OCI-LY1 (cell line): ENCODE results near the gene CAMTA1.
A peak's percentile ranks its signal among the peaks of the same experiment; 100 is the strongest.
"Not testable (repeated sequence)": the region's sequence is repeated elsewhere in the genome, so short reads cannot be mapped to it uniquely, and the experiment has no call there.

ENCODE experiments used
- H2AFZ ChIP-seq: fragments of 200-600 bp; sonication (generic), shearing (Covaris generic); 2 replicates; pipeline ENCODE4 v1.6.0; 2014; ENCODE audit warnings: antibody characterized with exemption, mild to moderate bottlenecking, low read length
- H3F3A ChIP-seq: fragments of 200-600 bp; sonication (generic), shearing (Covaris generic); 2 replicates; pipeline ENCODE4 v1.6.0; 2014; ENCODE audit warnings: mild to moderate bottlenecking, antibody characterized with exemption, low read length, moderate library complexity; ENCODE audit not compliant: insufficient read depth
- H3K27ac ChIP-seq: fragments of 200-600 bp; sonication (generic); 2 replicates; pipeline ENCODE4 v1.5.1; 2014; ENCODE audit warnings: low read length, mixed run types, mild to moderate bottlenecking, low read depth; ENCODE audit not compliant: poor library complexity, severe bottlenecking
- H3K27me3 ChIP-seq: fragments of 200-600 bp; sonication (generic); 2 replicates; pipeline ENCODE4 v1.6.0; 2014; ENCODE audit warnings: antibody characterized with exemption, mild to moderate bottlenecking, low read length, moderate library complexity; ENCODE audit not compliant: insufficient read depth
- H3K36me3 ChIP-seq: fragments of 200-600 bp; sonication (generic); 2 replicates; pipeline ENCODE4 v1.6.1; 2014; ENCODE audit warnings: mild to moderate bottlenecking, antibody characterized with exemption, low read length, moderate library complexity, mixed read lengths; ENCODE audit not compliant: insufficient read depth
- H3K4me1 ChIP-seq: fragments of 200-600 bp; sonication (generic); 2 replicates; pipeline ENCODE4 v1.5.1; 2014; ENCODE audit warnings: mild to moderate bottlenecking, low read length, moderate library complexity; ENCODE audit not compliant: insufficient read depth, severe bottlenecking
- H3K4me2 ChIP-seq: fragments of 200-600 bp; sonication (generic), shearing (Covaris generic); 2 replicates; pipeline ENCODE4 v1.6.1; 2014; ENCODE audit warnings: low read length
- H3K4me3 ChIP-seq: fragments of 200-600 bp; sonication (generic); 2 replicates; pipeline ENCODE4 v1.5.1; 2014; ENCODE audit warnings: low read length, low read depth, mild to moderate bottlenecking, mixed read lengths; ENCODE audit not compliant: poor library complexity, severe bottlenecking
- H3K79me2 ChIP-seq: fragments of 200-600 bp; shearing (Covaris generic); 2 replicates; pipeline ENCODE4 v1.6.1; 2016; ENCODE audit warnings: mixed run types, low read length, mixed read lengths; ENCODE audit not compliant: insufficient read depth
- H3K9ac ChIP-seq: fragments of 200-600 bp; sonication (generic), shearing (Covaris generic); 2 replicates; pipeline ENCODE4 v1.6.1; 2014; ENCODE audit warnings: mild to moderate bottlenecking, low read length, mixed read lengths
- H3K9me2 ChIP-seq: fragments of 200-600 bp; sonication (generic), shearing (Covaris generic); 2 replicates; pipeline ENCODE4 v1.6.1; 2014; ENCODE audit warnings: low read depth, mild to moderate bottlenecking, low read length, mixed read lengths
- H3K9me3 ChIP-seq: fragments of 200-600 bp; shearing (Covaris generic); 2 replicates; pipeline ENCODE4 v1.6.1; 2014; ENCODE audit warnings: low read length, mixed read lengths
- H4K20me1 ChIP-seq: fragments of 200-600 bp; sonication (generic), shearing (Covaris generic); 2 replicates; pipeline ENCODE4 v1.6.0; 2016; ENCODE audit warnings: mild to moderate bottlenecking, low read length; ENCODE audit not compliant: insufficient read depth
- EZH2 ChIP-seq: fragments of 200-600 bp; sonication (generic), shearing (Covaris generic); IDR thresholded peaks from 2 replicates; pipeline ENCODE4 v1.8.0; 2017; ENCODE audit warnings: borderline replicate concordance, mixed run types, mild to moderate bottlenecking, antibody characterized with exemption, low read length, moderate library complexity, mixed read lengths
- TF ChIP-seq, protein P1 (sequence below): fragments of 200-600 bp; sonication (generic), shearing (Covaris generic); IDR thresholded peaks from 2 replicates; pipeline ENCODE4 v1.5.1; 2017; ENCODE audit warnings: mild to moderate bottlenecking, antibody characterized with exemption, low read length, moderate library complexity, mixed read lengths

The CAMTA1 gene, protein sequence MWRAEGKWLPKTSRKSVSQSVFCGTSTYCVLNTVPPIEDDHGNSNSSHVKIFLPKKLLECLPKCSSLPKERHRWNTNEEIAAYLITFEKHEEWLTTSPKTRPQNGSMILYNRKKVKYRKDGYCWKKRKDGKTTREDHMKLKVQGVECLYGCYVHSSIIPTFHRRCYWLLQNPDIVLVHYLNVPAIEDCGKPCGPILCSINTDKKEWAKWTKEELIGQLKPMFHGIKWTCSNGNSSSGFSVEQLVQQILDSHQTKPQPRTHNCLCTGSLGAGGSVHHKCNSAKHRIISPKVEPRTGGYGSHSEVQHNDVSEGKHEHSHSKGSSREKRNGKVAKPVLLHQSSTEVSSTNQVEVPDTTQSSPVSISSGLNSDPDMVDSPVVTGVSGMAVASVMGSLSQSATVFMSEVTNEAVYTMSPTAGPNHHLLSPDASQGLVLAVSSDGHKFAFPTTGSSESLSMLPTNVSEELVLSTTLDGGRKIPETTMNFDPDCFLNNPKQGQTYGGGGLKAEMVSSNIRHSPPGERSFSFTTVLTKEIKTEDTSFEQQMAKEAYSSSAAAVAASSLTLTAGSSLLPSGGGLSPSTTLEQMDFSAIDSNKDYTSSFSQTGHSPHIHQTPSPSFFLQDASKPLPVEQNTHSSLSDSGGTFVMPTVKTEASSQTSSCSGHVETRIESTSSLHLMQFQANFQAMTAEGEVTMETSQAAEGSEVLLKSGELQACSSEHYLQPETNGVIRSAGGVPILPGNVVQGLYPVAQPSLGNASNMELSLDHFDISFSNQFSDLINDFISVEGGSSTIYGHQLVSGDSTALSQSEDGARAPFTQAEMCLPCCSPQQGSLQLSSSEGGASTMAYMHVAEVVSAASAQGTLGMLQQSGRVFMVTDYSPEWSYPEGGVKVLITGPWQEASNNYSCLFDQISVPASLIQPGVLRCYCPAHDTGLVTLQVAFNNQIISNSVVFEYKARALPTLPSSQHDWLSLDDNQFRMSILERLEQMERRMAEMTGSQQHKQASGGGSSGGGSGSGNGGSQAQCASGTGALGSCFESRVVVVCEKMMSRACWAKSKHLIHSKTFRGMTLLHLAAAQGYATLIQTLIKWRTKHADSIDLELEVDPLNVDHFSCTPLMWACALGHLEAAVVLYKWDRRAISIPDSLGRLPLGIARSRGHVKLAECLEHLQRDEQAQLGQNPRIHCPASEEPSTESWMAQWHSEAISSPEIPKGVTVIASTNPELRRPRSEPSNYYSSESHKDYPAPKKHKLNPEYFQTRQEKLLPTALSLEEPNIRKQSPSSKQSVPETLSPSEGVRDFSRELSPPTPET (N-terminal part only)

DNA sequence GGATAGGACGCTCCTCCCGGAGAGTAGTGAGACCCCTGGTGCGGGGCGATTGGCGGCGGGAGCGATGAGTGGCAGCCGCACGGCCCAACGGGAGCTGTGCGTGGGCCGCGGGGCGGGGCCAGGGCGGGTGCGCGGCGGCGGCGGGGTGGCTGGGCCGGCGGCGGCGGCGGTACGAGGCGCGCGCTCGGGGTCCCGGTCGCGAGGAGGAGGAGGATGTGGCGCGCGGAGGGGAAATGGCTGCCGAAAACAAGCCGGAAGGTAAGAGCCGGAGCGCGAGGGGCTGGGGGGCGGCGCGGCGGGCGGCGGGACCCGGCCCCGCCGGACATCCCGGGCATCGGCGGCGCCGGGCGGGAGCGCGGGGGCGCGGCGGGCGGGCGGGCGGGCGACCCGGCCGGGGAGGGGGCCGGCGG is at the start of gene CAMTA1:
Gene CAMTA1, plus strand, starts transcription at position 137 of the 410 bp plus-strand sequence. Its CDS starts 77 bp downstream, at position 214.
- Histone ChIP-seq H3K4me2 (peak within 1 kb of the TSS; percentile 99), H3K9me3 (peaks cover 7% of the 10 kb centered on the region; the same call in 1 of the 2 replicates), H3K79me2 (peaks cover 53% of the 10 kb centered on the region), H3K4me3 (peak within 1 kb of the TSS; percentile 98), H3K27ac (peak within 1 kb of the TSS; percentile 80), H3K4me1 (peaks cover 44% of the 10 kb centered on the region), H3K27me3 (no peaks in the 10 kb centered on the region), H3K9ac (peak within 1 kb of the TSS; percentile 98), H3F3A (no peaks in the 10 kb centered on the region), H2AFZ (no peak within 1 kb of the TSS), H4K20me1 (no peaks in the 10 kb centered on the region), H3K9me2 (no peaks in the 10 kb centered on the region), H3K36me3 (peaks cover 19% of the 10 kb centered on the region)
- TF ChIP-seq EZH2: no peak
- TF ChIP-seq, protein P1, sequence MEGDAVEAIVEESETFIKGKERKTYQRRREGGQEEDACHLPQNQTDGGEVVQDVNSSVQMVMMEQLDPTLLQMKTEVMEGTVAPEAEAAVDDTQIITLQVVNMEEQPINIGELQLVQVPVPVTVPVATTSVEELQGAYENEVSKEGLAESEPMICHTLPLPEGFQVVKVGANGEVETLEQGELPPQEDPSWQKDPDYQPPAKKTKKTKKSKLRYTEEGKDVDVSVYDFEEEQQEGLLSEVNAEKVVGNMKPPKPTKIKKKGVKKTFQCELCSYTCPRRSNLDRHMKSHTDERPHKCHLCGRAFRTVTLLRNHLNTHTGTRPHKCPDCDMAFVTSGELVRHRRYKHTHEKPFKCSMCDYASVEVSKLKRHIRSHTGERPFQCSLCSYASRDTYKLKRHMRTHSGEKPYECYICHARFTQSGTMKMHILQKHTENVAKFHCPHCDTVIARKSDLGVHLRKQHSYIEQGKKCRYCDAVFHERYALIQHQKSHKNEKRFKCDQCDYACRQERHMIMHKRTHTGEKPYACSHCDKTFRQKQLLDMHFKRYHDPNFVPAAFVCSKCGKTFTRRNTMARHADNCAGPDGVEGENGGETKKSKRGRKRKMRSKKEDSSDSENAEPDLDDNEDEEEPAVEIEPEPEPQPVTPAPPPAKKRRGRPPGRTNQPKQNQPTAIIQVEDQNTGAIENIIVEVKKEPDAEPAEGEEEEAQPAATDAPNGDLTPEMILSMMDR: no peak

DNA sequence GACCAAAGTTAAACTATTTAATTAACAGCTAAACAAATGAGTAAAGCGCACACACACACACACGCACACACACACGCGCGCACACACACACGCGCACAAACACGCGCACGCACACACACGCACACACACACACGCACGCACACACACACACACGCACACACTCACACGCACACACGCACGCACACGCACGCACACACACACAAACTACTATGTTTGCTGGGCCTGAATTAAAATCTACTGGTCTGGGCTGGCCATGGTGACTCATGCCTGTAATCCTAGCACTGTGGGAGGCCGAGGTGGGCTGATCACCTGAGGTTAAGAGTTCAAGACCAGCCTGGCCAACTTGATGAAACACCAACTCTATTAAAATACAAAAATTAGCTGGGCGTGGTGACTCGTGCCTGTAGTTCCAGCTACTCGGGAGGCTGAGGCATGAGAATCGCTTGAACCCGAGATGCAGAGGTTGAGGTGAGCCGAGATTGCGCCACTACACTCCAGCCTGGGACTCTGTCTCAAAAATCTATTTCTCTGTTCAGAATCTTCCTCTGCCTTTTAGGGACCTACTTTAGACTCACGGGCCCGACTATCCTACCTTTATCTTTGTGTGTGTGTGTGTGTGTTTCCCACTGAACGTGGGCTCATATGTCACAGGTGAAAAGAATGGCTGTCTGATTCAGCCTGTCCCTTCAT is 46.1 kb upstream of the CAMTA1 start:
- Histone ChIP-seq H3K9me2 (no peaks in the 10 kb centered on the region), H3K79me2 (no peaks in the 10 kb centered on the region), H3K4me3 (no peak overlapping the region), H4K20me1 (no peaks in the 10 kb centered on the region), H3K27me3 (no peaks in the 10 kb centered on the region), H3K4me2 (no peak overlapping the region), H3K9me3 (no peaks in the 10 kb centered on the region), H3K36me3 (no peaks in the 10 kb centered on the region), H2AFZ (no peak overlapping the region), H3K27ac (no peak overlapping the region), H3F3A (no peaks in the 10 kb centered on the region), H3K4me1 (peaks cover 12% of the 10 kb centered on the region), H3K9ac (no peak overlapping the region)
- TF ChIP-seq, protein P1: no peak

DNA sequence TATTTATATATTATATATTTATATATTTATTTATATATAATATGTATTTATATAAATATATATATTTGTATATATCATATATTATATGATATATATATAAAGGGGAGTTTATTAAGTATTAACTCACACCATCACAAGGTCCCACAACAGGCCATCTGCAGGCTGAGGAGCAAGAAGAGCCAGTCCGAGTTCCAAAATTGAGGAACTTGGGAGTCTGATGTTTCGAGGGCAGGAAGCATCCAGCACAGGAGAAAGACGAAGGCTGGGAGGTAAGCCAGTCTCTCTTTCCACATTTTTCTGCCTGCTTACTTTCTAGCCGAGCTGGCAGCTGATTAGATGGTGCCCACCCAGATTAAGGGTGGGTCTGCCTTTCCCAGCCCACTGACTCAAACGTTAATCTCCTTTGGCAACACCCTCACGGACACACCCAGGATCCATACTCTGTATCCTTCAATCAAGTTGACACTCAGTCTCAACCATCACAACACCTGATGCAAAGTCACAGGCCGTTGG is 42.5 kb upstream of the CAMTA1 start:
- H3F3A ChIP-seq, H3K9me3 ChIP-seq, H3K9me2 ChIP-seq, H3K4me2 ChIP-seq, H3K27me3 ChIP-seq, H4K20me1 ChIP-seq, H3K79me2 ChIP-seq, H3K9ac ChIP-seq, H2AFZ ChIP-seq, H3K36me3 ChIP-seq, H3K4me3 ChIP-seq, H3K27ac ChIP-seq: not testable (repeated sequence)
- H3K4me1 ChIP-seq: peaks cover 12% of the 10 kb centered on the region
